K562 (cell line): Measurements from ENCODE around the gene CTPS1. TPM values are rescaled to one million over a fixed set of nuclear protein-coding genes. Genes with fewer than 3 reads are reported as not detected.

Experiments used
- ADNP ChIP-seq: fragments of 200-800 bp; sonication (Bioruptor generic); IDR thresholded peaks from 2 replicates; pipeline ENCODE4 v1.6.1; 2016; ENCODE audit warnings: missing genetic modification characterization, missing compliant biosample characterization
- CBFA2T3 ChIP-seq: fragments of 450-650 bp; IDR thresholded peaks from 2 replicates; pipeline ENCODE4 v1.6.1; 2017
- ESRRA ChIP-seq: fragments of 450-650 bp; IDR thresholded peaks from 2 replicates; pipeline ENCODE4 v1.6.1; 2014; ENCODE audit warnings: low read depth, mild to moderate bottlenecking, moderate library complexity, borderline replicate concordance
- HDAC8 ChIP-seq: fragments of 450-650 bp; IDR thresholded peaks from 2 replicates; pipeline ENCODE4 v1.6.1; 2016; ENCODE audit warnings: mild to moderate bottlenecking, missing genetic modification characterization, moderate library complexity, missing compliant biosample characterization
- HDGF ChIP-seq: fragments of 450-650 bp; IDR thresholded peaks from 2 replicates; pipeline ENCODE4 v1.6.1; 2016
- HNRNPK ChIP-seq: fragments of 200-400 bp; formaldehyde crosslinking; IDR thresholded peaks from one replicate; pipeline ENCODE4 v1.6.1; 2018; ENCODE audit warnings: mild to moderate bottlenecking, low read depth, low read length; ENCODE audit not compliant: poor library complexity, severe bottlenecking
- HNRNPL ChIP-seq: fragments of 200-400 bp; formaldehyde crosslinking; IDR thresholded peaks from 2 replicates; pipeline ENCODE4 v1.6.1; 2017; ENCODE audit warnings: low read depth, mild to moderate bottlenecking, low read length
- IRF2 ChIP-seq: sonication (generic); formaldehyde crosslinking; IDR thresholded peaks from 2 replicates; pipeline ENCODE4 v1.8.1; 2022; ENCODE audit warnings: mild to moderate bottlenecking, missing genetic modification reagents
- MYNN ChIP-seq, 2 experiments: sonication (generic); formaldehyde crosslinking in 1 of 2; IDR thresholded peaks; 2 replicates each; pipeline versions ENCODE4 v1.5.0 to v1.6.1; 2016 to 2020; ENCODE audit warnings: antibody characterized with exemption in 1 of 2, missing genetic modification reagents in 1 of 2
- NCOR1 ChIP-seq: fragments of 450-650 bp; IDR thresholded peaks from 2 replicates; pipeline ENCODE4 v1.6.1; 2016; ENCODE audit warnings: mild to moderate bottlenecking, moderate library complexity
- PML ChIP-seq: IDR thresholded peaks from 2 replicates; pipeline ENCODE4 v1.6.1; 2012; ENCODE audit warnings: low read length, inconsistent platforms
- RB1 ChIP-seq: fragments of 450-650 bp; IDR thresholded peaks from 2 replicates; pipeline ENCODE4 v1.6.1; 2017; ENCODE audit warnings: low read depth, mild to moderate bottlenecking
- SRSF3 ChIP-seq: fragments of 200-400 bp; formaldehyde crosslinking; IDR thresholded peaks from 2 replicates; pipeline ENCODE4 v1.6.1; 2016; ENCODE audit warnings: mild to moderate bottlenecking, low read length, moderate library complexity; ENCODE audit not compliant: insufficient read depth
- STAT5A ChIP-seq: IDR thresholded peaks from 2 replicates; pipeline ENCODE4 v1.6.1; 2012; ENCODE audit warnings: low read length, inconsistent platforms, borderline replicate concordance
- XRCC5 ChIP-seq: fragments of 200-400 bp; formaldehyde crosslinking; IDR thresholded peaks from 2 replicates; pipeline ENCODE4 v1.6.1; 2017; ENCODE audit warnings: low read depth, mild to moderate bottlenecking, low read length
- ZNF583 ChIP-seq: fragments of 250-450 bp; sonication (Bioruptor Pico); IDR thresholded peaks from 2 replicates; pipeline ENCODE4 v1.4.0; 2020
- polyA plus RNA-seq, 8 experiments: library from polyadenylated mRNA; depleted of rRNA in 4 of 8; stranded (reverse) in 5 of 8; unstranded in 3 of 8; fragments of >200 nt; fragmentation: Nextera tagmentation in 2 of 8; fragmentation: Illumina TruSeq in 1 of 8; extraction: Ambion mirVana in 2 of 8; extraction: Trizol in 1 of 8; gene quantifications; 2 replicates each; pipeline versions ENCODE4 v1.2.1 to v1.2.3, GENCODE V29; 2011 to 2014; ENCODE audit warnings: inconsistent platforms in 1 of 8, missing spikeins in 1 of 8
- total RNA-seq, 7 experiments: library from RNA; depleted of rRNA in 6 of 7; stranded (reverse); fragments of >200 nt in 6 of 7; fragmentation: Illumina TruSeq in 2 of 7; extraction: Trizol in 2 of 7; gene quantifications; 2 replicates each; pipeline versions ENCODE4 v1.2.1 to v1.2.3, GENCODE V29; 2011 to 2021; ENCODE audit warnings: low replicate concordance in 1 of 7
- TF ChIP-seq, protein P1 (sequence below): fragments of 450-650 bp; IDR thresholded peaks from 2 replicates; pipeline ENCODE4 v1.6.1; 2017; ENCODE audit warnings: mild to moderate bottlenecking, moderate library complexity
- TF ChIP-seq, protein P2 (sequence below): fragments of 200-800 bp; sonication (Bioruptor generic); IDR thresholded peaks from 2 replicates; pipeline ENCODE4 v1.6.1; 2016; ENCODE audit warnings: missing genetic modification characterization, missing compliant biosample characterization
- TF ChIP-seq, protein P3 (sequence below): fragments of 450-650 bp; formaldehyde crosslinking; conservative IDR thresholded peaks from 2 replicates; pipeline ENCODE4 v1.4.0; 2022; ENCODE audit warnings: mild to moderate bottlenecking, missing genetic modification characterization
- TF ChIP-seq, protein P4 (sequence below), 2 experiments: fragments of 450-650 bp in 1 of 2; sonication (generic) in 1 of 2; formaldehyde crosslinking in 1 of 2; IDR thresholded peaks in 1 of 2; conservative IDR thresholded peaks in 1 of 2; 2 replicates each; pipeline versions ENCODE4 v1.6.1 to v1.8.1; 2016 to 2023; ENCODE audit warnings: mild to moderate bottlenecking in 2 of 2, moderate library complexity in 2 of 2, inconsistent platforms in 1 of 2, missing genetic modification reagents in 1 of 2

Gene CTPS1
- total and polyA plus RNA-seq, 9 of the 15 experiments (the other 6 are each of a cell fraction or from before 2014, with no cell fraction given), result 44.4 to 164 (median 87.7) TPM

DNA sequence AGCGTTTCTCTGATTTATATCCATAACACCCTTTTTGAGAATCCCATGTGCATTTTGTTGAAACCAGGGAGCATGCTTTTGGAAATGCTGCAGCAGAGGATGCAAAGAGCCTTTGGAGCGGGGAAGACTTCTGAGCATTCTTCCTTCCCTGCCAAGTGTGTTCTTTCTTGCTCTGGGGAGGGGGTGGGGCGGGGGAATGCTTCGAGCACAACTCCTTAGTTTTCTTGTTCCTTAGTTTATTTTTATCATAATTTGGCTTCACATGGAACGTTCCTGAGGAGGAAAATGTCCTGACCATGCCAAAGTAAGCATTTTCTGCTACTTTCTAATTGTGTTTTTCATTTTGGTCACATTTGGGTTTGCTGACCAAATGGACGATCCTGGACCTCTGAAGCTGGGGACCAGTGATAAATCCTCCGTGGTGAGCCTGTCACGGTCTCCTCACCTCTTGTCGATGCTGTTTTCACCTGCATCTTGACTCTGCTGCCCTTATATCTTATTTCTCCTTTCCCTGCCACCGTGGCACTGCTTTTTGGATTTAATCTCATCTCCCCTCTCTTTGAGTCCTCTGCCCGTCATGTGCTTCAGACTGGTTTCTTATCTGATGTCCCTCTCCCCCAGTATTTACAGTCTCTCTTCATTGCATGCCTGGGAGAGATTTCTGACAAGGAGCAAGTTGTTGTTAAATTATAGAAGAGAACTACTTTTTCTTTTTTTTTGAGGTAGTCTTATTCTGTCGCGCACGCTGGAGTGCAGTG is 2.4 kb downstream of the CTPS1 start (continued):
- TF ChIP-seq HDAC8 (tag) (no peak), ESRRA (no peak), SRSF3 (no peak), HDGF (no peak), HNRNPL (no peak), HNRNPK (no peak), PML (no peak), RB1 (no peak), STAT5A (no peak), ZNF583 (CRISPR knock-in tag) (no peak), MYNN (IDR thresholded peaks at IDR 0.05) (no peak), MYNN (CRISPR knock-in tag; IDR thresholded peaks at IDR 0.05) (no peak), NCOR1 (0 out of 2 replicates have a peak, but pooled peaks have one; percentile 6), CBFA2T3 (0 out of 2 replicates have a peak, but pooled peaks have one; percentile 9), ADNP (no peak), IRF2 (CRISPR knock-in tag) (no peak), XRCC5 (no peak)
- TF ChIP-seq, protein P1, sequence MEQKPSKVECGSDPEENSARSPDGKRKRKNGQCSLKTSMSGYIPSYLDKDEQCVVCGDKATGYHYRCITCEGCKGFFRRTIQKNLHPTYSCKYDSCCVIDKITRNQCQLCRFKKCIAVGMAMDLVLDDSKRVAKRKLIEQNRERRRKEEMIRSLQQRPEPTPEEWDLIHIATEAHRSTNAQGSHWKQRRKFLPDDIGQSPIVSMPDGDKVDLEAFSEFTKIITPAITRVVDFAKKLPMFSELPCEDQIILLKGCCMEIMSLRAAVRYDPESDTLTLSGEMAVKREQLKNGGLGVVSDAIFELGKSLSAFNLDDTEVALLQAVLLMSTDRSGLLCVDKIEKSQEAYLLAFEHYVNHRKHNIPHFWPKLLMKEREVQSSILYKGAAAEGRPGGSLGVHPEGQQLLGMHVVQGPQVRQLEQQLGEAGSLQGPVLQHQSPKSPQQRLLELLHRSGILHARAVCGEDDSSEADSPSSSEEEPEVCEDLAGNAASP, result no peak
- TF ChIP-seq, protein P2, sequence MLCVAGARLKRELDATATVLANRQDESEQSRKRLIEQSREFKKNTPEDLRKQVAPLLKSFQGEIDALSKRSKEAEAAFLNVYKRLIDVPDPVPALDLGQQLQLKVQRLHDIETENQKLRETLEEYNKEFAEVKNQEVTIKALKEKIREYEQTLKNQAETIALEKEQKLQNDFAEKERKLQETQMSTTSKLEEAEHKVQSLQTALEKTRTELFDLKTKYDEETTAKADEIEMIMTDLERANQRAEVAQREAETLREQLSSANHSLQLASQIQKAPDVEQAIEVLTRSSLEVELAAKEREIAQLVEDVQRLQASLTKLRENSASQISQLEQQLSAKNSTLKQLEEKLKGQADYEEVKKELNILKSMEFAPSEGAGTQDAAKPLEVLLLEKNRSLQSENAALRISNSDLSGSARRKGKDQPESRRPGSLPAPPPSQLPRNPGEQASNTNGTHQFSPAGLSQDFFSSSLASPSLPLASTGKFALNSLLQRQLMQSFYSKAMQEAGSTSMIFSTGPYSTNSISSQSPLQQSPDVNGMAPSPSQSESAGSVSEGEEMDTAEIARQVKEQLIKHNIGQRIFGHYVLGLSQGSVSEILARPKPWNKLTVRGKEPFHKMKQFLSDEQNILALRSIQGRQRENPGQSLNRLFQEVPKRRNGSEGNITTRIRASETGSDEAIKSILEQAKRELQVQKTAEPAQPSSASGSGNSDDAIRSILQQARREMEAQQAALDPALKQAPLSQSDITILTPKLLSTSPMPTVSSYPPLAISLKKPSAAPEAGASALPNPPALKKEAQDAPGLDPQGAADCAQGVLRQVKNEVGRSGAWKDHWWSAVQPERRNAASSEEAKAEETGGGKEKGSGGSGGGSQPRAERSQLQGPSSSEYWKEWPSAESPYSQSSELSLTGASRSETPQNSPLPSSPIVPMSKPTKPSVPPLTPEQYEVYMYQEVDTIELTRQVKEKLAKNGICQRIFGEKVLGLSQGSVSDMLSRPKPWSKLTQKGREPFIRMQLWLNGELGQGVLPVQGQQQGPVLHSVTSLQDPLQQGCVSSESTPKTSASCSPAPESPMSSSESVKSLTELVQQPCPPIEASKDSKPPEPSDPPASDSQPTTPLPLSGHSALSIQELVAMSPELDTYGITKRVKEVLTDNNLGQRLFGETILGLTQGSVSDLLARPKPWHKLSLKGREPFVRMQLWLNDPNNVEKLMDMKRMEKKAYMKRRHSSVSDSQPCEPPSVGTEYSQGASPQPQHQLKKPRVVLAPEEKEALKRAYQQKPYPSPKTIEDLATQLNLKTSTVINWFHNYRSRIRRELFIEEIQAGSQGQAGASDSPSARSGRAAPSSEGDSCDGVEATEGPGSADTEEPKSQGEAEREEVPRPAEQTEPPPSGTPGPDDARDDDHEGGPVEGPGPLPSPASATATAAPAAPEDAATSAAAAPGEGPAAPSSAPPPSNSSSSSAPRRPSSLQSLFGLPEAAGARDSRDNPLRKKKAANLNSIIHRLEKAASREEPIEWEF (CRISPR knock-in tag), result no peak
- TF ChIP-seq, protein P3, sequence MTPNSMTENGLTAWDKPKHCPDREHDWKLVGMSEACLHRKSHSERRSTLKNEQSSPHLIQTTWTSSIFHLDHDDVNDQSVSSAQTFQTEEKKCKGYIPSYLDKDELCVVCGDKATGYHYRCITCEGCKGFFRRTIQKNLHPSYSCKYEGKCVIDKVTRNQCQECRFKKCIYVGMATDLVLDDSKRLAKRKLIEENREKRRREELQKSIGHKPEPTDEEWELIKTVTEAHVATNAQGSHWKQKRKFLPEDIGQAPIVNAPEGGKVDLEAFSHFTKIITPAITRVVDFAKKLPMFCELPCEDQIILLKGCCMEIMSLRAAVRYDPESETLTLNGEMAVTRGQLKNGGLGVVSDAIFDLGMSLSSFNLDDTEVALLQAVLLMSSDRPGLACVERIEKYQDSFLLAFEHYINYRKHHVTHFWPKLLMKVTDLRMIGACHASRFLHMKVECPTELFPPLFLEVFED, result 0 out of 2 replicates have a peak, but pooled peaks have one; percentile 18
- TF ChIP-seq, protein P4, sequence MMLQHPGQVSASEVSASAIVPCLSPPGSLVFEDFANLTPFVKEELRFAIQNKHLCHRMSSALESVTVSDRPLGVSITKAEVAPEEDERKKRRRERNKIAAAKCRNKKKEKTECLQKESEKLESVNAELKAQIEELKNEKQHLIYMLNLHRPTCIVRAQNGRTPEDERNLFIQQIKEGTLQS (IDR thresholded peaks at IDR 0.05), result no peak
- TF ChIP-seq, protein P4 (CRISPR knock-in tag; conservative IDR thresholded peaks at IDR 0.05), result no peak
